HG03575 (cell line): ENCODE measurements around the gene MAD1L1.
"Not testable (repeated sequence)": the region's sequence is repeated elsewhere in the genome, so short reads cannot be mapped to it uniquely, and the experiment has no call there.

Experiments
- ATAC-seq: cut with Tn5 transposase; IDR thresholded peaks from one replicate; pipeline ENCODE4 v1.9.1; 2021; ENCODE audit not compliant: unreplicated experiment, insufficient number of reproducible peaks, low FRiP score; ENCODE audit errors: extremely low read depth

The MAD1L1 gene

GRCh38 chr7:1873857-1874589, 358.7 kb downstream of the MAD1L1 start:
- no peak for ATAC-seq

GRCh38 chr7:1873421-1873820, 359.3 kb downstream of the MAD1L1 start:
- ATAC-seq, result no peak

GRCh38 chr7:1873070-1873405, 359.7 kb downstream of the MAD1L1 start:
- ATAC-seq, result no peak

- ATAC-seq, result no peak
These were observed 360.3 kb downstream of the MAD1L1 start for GRCh38 chr7:1872191-1873069.

GRCh38 chr7:1869452-1870130, 363.2 kb downstream of the MAD1L1 start:
- no peak for ATAC-seq

GRCh38 chr7:1868516-1869165, 364.1 kb downstream of the MAD1L1 start:
- ATAC-seq, result no peak

- no peak for ATAC-seq
These were observed 365.1 kb downstream of the MAD1L1 start for GRCh38 chr7:1867370-1868260.

- ATAC-seq, result no peak
These were observed 366.1 kb downstream of the MAD1L1 start for GRCh38 chr7:1866601-1867000.

- no peak for ATAC-seq
These were observed 367.0 kb downstream of the MAD1L1 start for GRCh38 chr7:1865571-1866255.

- ATAC-seq, result no peak
These were observed 367.7 kb downstream of the MAD1L1 start for GRCh38 chr7:1865000-1865555.

GRCh38 chr7:1864161-1864940, 368.4 kb downstream of the MAD1L1 start:
- no peak for ATAC-seq

GRCh38 chr7:1863091-1863900, 369.4 kb downstream of the MAD1L1 start:
- ATAC-seq, result no peak

GRCh38 chr7:1862560-1862959, 370.2 kb downstream of the MAD1L1 start:
- ATAC-seq, result no peak

- no peak for ATAC-seq
These were observed 370.8 kb downstream of the MAD1L1 start for GRCh38 chr7:1861799-1862458.

- ATAC-seq, result not testable (repeated sequence)
These were observed 371.6 kb downstream of the MAD1L1 start for GRCh38 chr7:1860881-1861798.
